HepG2 (cell line): ENCODE measurements around the gene FBXW8. TPM values are rescaled to one million over a fixed set of nuclear protein-coding genes. Genes with fewer than 3 reads are reported as not detected.

ENCODE experiments used
- CEBPB ChIP-seq: IDR thresholded peaks from 2 replicates; pipeline ENCODE4 v1.6.1; 2011; ENCODE audit warnings: low read depth, low read length, improper control_type of control experiment, borderline replicate concordance
- DPF2 ChIP-seq: sonication (generic); formaldehyde crosslinking; IDR thresholded peaks from 2 replicates; pipeline ENCODE4 v1.4.0; 2020; ENCODE audit warnings: mild to moderate bottlenecking, low read depth, missing genetic modification reagents, borderline replicate concordance
- GATA4 ChIP-seq: sonication (generic); IDR thresholded peaks from 2 replicates; pipeline ENCODE4 v1.6.1; 2016; ENCODE audit warnings: antibody characterized with exemption, low read depth, borderline replicate concordance
- GPBP1L1 ChIP-seq: sonication (generic); formaldehyde crosslinking; IDR thresholded peaks from 2 replicates; pipeline ENCODE4 v1.5.0; 2020; ENCODE audit warnings: mild to moderate bottlenecking, missing genetic modification reagents
- HNRNPLL ChIP-seq: fragments of 200-400 bp; formaldehyde crosslinking; IDR thresholded peaks from 2 replicates; pipeline ENCODE4 v1.6.1; 2017; ENCODE audit warnings: mild to moderate bottlenecking, low read depth, low read length; ENCODE audit not compliant: poor library complexity, severe bottlenecking
- HOXA7 ChIP-seq: sonication (generic); formaldehyde crosslinking; IDR thresholded peaks from 2 replicates; pipeline ENCODE4 v1.8.1; 2022; ENCODE audit warnings: mild to moderate bottlenecking, missing genetic modification reagents, moderate library complexity
- MTF2 ChIP-seq: sonication (generic); formaldehyde crosslinking; IDR thresholded peaks from 2 replicates; pipeline ENCODE4 v1.5.0; 2020; ENCODE audit warnings: missing genetic modification reagents, borderline replicate concordance
- MYPOP ChIP-seq: sonication (generic); formaldehyde crosslinking; IDR thresholded peaks from 2 replicates; pipeline ENCODE4 v1.8.1; 2023; ENCODE audit warnings: mild to moderate bottlenecking, moderate library complexity, missing genetic modification reagents
- PAF1 ChIP-seq: IDR thresholded peaks from 2 replicates; pipeline ENCODE4 v1.6.1; 2016; ENCODE audit warnings: missing genetic modification reagents, missing compliant biosample characterization
- RAD21 ChIP-seq: fragments of 450-650 bp; formaldehyde crosslinking; IDR thresholded peaks from 2 replicates; pipeline ENCODE4 v1.5.0; 2020; ENCODE audit warnings: mild to moderate bottlenecking
- RARG ChIP-seq: sonication (generic); formaldehyde crosslinking; IDR thresholded peaks from 2 replicates; pipeline ENCODE4 v1.4.0; 2020; ENCODE audit warnings: low read depth, mild to moderate bottlenecking, missing genetic modification reagents
- SNRNP70 ChIP-seq: fragments of 200-400 bp; formaldehyde crosslinking; IDR thresholded peaks from 2 replicates; pipeline ENCODE4 v1.6.1; 2017; ENCODE audit warnings: mild to moderate bottlenecking, low read depth, low read length, moderate library complexity
- TBL1XR1 ChIP-seq: fragments of 150-350 bp; IDR thresholded peaks from 2 replicates; pipeline ENCODE4 v1.6.1; 2014; ENCODE audit warnings: borderline replicate concordance, low read length; ENCODE audit not compliant: partially characterized antibody
- TIGD3 ChIP-seq: sonication (generic); formaldehyde crosslinking; IDR thresholded peaks from 2 replicates; pipeline ENCODE4 v1.5.1; 2020; ENCODE audit warnings: mild to moderate bottlenecking, missing genetic modification reagents, borderline replicate concordance
- WIZ ChIP-seq: sonication (generic); formaldehyde crosslinking; IDR thresholded peaks from 2 replicates; pipeline ENCODE4 v1.5.1; 2020; ENCODE audit warnings: mild to moderate bottlenecking, missing genetic modification reagents
- ZFY ChIP-seq: sonication (generic); formaldehyde crosslinking; IDR thresholded peaks from 2 replicates; pipeline ENCODE4 v1.4.0; 2020; ENCODE audit warnings: missing genetic modification reagents
- ZNF160 ChIP-seq: sonication (generic); formaldehyde crosslinking; IDR thresholded peaks from 2 replicates; pipeline ENCODE4 v1.8.0; 2022; ENCODE audit warnings: mild to moderate bottlenecking, inconsistent platforms, missing genetic modification reagents
- polyA plus RNA-seq, 8 experiments: library from polyadenylated mRNA; depleted of rRNA in 3 of 8; stranded (reverse) in 7 of 8; unstranded in 1 of 8; fragments of >200 nt; fragmentation: Illumina TruSeq in 4 of 8; extraction: Trizol in 4 of 8; gene quantifications; 2 replicates each; pipeline versions ENCODE4 v1.2.1 to v1.2.3, GENCODE V29; 2011 to 2016; ENCODE audit warnings: low read depth in 4 of 8, missing spikeins in 1 of 8, mixed read lengths in 1 of 8; ENCODE audit not compliant: insufficient read depth in 1 of 8
- total RNA-seq, 5 experiments: library from RNA; depleted of rRNA; stranded (reverse); fragments of >200 nt; fragmentation: Illumina TruSeq; extraction: Trizol; gene quantifications; 2 replicates each; pipeline ENCODE4 v1.2.3, GENCODE V29; 2016; ENCODE audit warnings: low read depth in 1 of 5
- TF ChIP-seq, protein P1 (sequence below): conservative IDR thresholded peaks from 2 replicates; pipeline ENCODE4 v1.6.1; 2018; ENCODE audit warnings: missing genetic modification reagents
- TF ChIP-seq, protein P2 (sequence below): sonication (generic); formaldehyde crosslinking; conservative IDR thresholded peaks from 2 replicates; pipeline ENCODE4 v1.4.0; 2020; ENCODE audit warnings: missing genetic modification reagents
- TF ChIP-seq, protein P3 (sequence below): sonication (generic); formaldehyde crosslinking; IDR thresholded peaks from 2 replicates; pipeline ENCODE4 v1.4.0; 2020; ENCODE audit warnings: missing genetic modification reagents

Gene FBXW8
- total and polyA plus RNA-seq, 2 of the 13 experiments (the other 11 are each of a cell fraction or from before 2014, with no cell fraction given): 5.1 to 5.9 TPM

DNA sequence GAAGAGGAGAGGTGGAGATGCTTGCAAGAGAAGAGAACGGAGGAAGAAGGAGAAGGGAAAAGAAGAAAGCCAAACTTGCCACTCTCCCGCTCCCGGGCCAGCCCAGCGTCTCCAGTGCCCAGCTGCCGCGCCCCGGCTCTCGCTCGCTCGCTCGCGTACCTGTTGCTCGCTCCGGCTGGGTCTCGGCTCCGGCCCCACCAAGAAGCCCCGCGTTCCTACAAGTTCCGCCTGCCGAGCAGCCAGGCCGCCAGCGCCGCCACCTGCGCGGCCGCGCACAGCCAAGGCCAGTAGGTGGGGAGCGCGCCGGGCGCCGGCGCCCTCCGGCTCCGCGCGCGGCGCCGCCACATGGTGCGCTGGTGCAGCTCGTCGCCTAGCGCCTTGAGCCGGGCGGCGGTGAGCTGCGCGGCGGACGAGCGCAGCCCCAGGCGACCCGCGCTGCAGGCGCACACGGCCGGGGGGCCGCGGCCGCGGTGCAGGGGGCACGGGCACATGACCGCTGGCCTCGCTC, 29.9 kb upstream of the FBXW8 start (continued):
- TF ChIP-seq, protein P1, sequence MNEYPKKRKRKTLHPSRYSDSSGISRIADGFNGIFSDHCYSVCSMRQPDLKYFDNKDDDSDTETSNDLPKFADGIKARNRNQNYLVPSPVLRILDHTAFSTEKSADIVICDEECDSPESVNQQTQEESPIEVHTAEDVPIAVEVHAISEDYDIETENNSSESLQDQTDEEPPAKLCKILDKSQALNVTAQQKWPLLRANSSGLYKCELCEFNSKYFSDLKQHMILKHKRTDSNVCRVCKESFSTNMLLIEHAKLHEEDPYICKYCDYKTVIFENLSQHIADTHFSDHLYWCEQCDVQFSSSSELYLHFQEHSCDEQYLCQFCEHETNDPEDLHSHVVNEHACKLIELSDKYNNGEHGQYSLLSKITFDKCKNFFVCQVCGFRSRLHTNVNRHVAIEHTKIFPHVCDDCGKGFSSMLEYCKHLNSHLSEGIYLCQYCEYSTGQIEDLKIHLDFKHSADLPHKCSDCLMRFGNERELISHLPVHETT (CRISPR knock-in tag): no peak
- TF ChIP-seq TBL1XR1: no peak
- TF ChIP-seq MTF2: 0 out of 2 replicates have a peak, but pooled peaks have one; percentile 22
- TF ChIP-seq PAF1 (CRISPR knock-in tag): no peak
- TF ChIP-seq ZNF160: no peak
- no peak for TF ChIP-seq TIGD3 (CRISPR knock-in tag)
- TF ChIP-seq HNRNPLL: peak; percentile 82
- no peak for TF ChIP-seq GATA4
- TF ChIP-seq, protein P2, sequence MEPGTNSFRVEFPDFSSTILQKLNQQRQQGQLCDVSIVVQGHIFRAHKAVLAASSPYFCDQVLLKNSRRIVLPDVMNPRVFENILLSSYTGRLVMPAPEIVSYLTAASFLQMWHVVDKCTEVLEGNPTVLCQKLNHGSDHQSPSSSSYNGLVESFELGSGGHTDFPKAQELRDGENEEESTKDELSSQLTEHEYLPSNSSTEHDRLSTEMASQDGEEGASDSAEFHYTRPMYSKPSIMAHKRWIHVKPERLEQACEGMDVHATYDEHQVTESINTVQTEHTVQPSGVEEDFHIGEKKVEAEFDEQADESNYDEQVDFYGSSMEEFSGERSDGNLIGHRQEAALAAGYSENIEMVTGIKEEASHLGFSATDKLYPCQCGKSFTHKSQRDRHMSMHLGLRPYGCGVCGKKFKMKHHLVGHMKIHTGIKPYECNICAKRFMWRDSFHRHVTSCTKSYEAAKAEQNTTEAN (CRISPR knock-in tag): 0 out of 2 replicates have a peak, but pooled peaks have one; percentile 36
- TF ChIP-seq ZFY: peak; percentile 57
- no peak for TF ChIP-seq GPBP1L1 (CRISPR knock-in tag)
- no peak for TF ChIP-seq CEBPB
- TF ChIP-seq HOXA7 (CRISPR knock-in tag): no peak
- TF ChIP-seq RAD21 (CRISPR knock-in tag): peak; percentile 61
- no peak for TF ChIP-seq WIZ (CRISPR knock-in tag)
- TF ChIP-seq DPF2 (CRISPR knock-in tag): no peak
- TF ChIP-seq, protein P3, sequence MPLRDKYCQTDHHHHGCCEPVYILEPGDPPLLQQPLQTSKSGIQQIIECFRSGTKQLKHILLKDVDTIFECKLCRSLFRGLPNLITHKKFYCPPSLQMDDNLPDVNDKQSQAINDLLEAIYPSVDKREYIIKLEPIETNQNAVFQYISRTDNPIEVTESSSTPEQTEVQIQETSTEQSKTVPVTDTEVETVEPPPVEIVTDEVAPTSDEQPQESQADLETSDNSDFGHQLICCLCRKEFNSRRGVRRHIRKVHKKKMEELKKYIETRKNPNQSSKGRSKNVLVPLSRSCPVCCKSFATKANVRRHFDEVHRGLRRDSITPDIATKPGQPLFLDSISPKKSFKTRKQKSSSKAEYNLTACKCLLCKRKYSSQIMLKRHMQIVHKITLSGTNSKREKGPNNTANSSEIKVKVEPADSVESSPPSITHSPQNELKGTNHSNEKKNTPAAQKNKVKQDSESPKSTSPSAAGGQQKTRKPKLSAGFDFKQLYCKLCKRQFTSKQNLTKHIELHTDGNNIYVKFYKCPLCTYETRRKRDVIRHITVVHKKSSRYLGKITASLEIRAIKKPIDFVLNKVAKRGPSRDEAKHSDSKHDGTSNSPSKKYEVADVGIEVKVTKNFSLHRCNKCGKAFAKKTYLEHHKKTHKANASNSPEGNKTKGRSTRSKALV (CRISPR knock-in tag): peak; percentile 98
- TF ChIP-seq SNRNP70: no peak
- peak; percentile 64 for TF ChIP-seq MYPOP (CRISPR knock-in tag)
- TF ChIP-seq RARG (CRISPR knock-in tag): no peak
